Dendritic cell treated with granulocyte-macrophage colony-stimulating factor and Interleukin-4, amounts not matched to agents 40 ng/mL and 50 ng/mL, for 4 days (primary cell): ENCODE measurements around the gene THEM5.
"Not testable (repeated sequence)": the region's sequence is repeated elsewhere in the genome, so short reads cannot be mapped to it uniquely, and the experiment has no call there.

Source experiments
- H3K27ac Mint-ChIP-seq: one replicate; pipeline ENCODE4 v1.8.0; 2022; ENCODE audit warnings: mild to moderate bottlenecking, mixed read lengths
- H3K27me3 Mint-ChIP-seq: one replicate; pipeline ENCODE4 v1.8.0; 2022; ENCODE audit warnings: mild to moderate bottlenecking, mixed read lengths
- H3K36me3 Mint-ChIP-seq: one replicate; pipeline ENCODE4 v1.8.0; 2022; ENCODE audit warnings: low read depth, mixed read lengths
- H3K4me1 Mint-ChIP-seq: one replicate; pipeline ENCODE4 v1.8.0; 2022; ENCODE audit warnings: low read depth, mixed read lengths
- H3K4me3 Mint-ChIP-seq: one replicate; pipeline ENCODE4 v1.8.0; 2022; ENCODE audit warnings: mild to moderate bottlenecking, moderate library complexity, mixed read lengths
- H3K9me3 Mint-ChIP-seq: one replicate; pipeline ENCODE4 v1.8.0; 2022; ENCODE audit warnings: mixed read lengths
- intact Hi-C: fragments of 100-400 bp; cut with micrococcal nuclease; formaldehyde crosslinking; loops from one replicate; pipeline ENCODE4 v1.15.0; 2022

THEM5 gene

GRCh38 chr1:151882918-151883317, 29.4 kb upstream of the THEM5 start:
- H3K27ac Mint-ChIP-seq, H3K9me3 Mint-ChIP-seq, H3K4me1 Mint-ChIP-seq, H3K4me3 Mint-ChIP-seq, H3K27me3 Mint-ChIP-seq, intact Hi-C loops: not testable (repeated sequence)
- H3K36me3 Mint-ChIP-seq = peaks cover 13% of the 10 kb centered on the region

- intact Hi-C loops = no loop called here
- Mint-ChIP-seq H3K4me1 (no peaks in the 10 kb centered on the region), H3K4me3 (no peak overlapping the region), H3K27me3 (no peaks in the 10 kb centered on the region), H3K36me3 (peaks cover 13% of the 10 kb centered on the region), H3K27ac (no peak overlapping the region), H3K9me3 (peaks cover 9% of the 10 kb centered on the region)
Measured at GRCh38 chr1:151882466-151882865, 29.0 kb upstream of the THEM5 start.

DNA sequence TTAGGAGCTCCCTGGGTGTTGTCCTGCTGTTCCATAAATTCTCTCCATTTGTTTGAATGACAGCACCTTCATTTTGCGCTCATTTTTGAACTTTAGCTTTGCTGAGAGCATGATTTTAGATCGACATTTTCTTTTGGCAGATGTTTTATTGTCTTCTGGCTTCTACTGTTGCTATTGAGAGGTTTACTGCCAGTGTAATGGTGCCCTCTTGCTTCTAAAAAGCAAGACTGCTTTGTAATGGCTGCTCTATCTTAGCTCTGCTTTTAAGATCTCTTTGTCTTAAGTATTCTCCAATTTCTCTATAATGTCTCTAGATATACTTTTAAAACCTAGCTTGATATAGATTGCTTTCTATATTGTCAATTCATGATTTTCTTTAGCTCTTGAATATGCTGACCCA, 28.0 kb upstream of the THEM5 start:
- no peaks in the 10 kb centered on the region for H3K4me1 Mint-ChIP-seq
- H3K9me3 Mint-ChIP-seq = peaks cover 9% of the 10 kb centered on the region
- no peak overlapping the region for H3K4me3 Mint-ChIP-seq
- H3K27me3 Mint-ChIP-seq = no peaks in the 10 kb centered on the region
- intact Hi-C loops = no loop called here
- no peak overlapping the region for H3K27ac Mint-ChIP-seq
- H3K36me3 Mint-ChIP-seq = peaks cover 7% of the 10 kb centered on the region

DNA sequence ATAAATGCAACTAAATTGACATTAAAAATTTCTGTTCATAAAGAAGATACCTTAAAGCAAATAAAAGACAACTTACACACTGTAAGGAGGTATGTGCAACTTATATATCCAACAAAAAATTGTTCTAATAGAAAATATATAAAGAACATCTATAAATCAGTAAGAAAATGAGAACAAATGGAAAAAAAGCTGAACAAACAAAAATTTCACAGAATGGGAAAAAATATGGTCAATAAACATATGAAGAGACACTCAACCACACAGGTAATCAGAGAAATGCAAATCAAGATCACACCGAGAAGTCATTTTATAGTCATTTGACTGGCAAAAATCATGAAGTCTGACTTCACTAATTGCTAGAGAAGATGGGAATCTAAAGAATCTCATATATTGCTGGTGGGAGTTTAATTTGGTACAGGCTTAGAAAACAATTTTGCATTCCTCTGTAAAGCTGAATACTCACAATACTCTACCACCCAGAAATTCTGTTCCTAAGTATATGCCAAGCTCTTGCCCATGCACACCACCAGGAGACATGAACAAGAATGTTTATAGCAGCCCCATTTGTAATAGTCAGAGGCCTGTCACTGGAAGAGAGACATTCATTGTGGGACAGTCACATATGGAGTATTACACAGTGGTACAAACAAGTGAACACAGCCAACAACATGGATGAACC, 22.0 kb upstream of the THEM5 start:
- Mint-ChIP-seq H3K27ac (no peak overlapping the region), H3K4me3 (no peak overlapping the region), H3K4me1 (peaks cover 9% of the 10 kb centered on the region), H3K36me3 (peaks cover 10% of the 10 kb centered on the region), H3K9me3 (no peaks in the 10 kb centered on the region), H3K27me3 (no peaks in the 10 kb centered on the region)
- intact Hi-C loops = no loop called here

DNA sequence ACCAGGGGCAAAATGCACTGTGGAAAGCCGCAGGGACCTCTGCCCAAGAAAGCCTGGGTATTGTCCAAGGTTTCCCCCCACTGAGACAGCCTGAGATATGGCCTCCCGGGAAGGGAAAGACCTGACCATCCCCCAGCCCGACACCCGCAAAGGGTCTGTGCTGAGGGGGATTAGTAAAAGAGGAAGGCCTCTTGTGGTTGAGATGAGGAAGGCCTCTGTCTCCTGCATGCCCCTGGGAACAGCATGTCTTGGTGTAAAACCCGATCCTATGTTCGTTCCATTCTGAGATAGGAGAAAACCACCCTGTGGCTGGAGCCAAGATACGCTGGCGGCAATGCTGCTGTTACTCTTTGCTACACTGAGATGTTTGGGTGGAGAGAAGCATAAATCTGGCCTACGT, 19.3 kb upstream of the THEM5 start:
- H3K9me3 Mint-ChIP-seq, intact Hi-C loops, H3K4me3 Mint-ChIP-seq, H3K36me3 Mint-ChIP-seq, H3K27me3 Mint-ChIP-seq: not testable (repeated sequence)
- H3K4me1 Mint-ChIP-seq = peaks cover 17% of the 10 kb centered on the region
- H3K27ac Mint-ChIP-seq = peak overlapping the region; percentile 1

DNA sequence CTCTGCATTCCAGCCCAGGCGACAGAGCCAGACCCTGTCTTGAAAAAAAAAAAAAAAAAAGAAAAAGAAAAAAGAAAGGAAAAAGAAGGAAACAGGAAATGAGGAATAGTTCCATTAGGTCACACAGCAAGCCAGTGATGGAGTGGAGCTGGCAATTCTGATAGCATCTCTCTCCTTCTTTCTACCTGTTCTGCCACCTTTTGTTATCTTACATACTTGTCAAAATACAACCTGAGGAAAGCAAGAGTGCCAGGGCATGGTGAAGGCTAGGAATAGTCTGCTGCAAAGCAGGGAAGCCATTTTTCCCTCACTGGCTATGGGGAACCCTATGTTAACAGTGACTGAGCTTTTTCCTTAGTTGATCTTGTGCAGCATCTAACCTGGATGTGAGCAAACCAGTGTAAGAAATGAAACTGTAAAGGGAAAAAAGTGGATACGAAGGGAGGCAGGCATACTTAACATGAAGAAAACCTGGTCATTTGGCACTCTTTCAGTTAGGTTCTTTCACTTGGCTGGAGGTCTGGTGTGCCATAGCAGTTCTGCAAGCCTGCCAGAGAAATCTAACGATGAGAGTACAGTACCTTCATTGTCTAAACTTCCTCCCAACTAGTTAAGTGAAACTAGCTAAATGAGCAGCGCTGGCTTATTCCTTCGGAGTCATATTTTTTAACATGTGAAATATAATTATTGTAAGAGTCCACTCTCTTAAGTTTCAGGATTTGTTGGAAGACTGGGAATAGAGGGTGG, 17.9 kb upstream of the THEM5 start:
- Mint-ChIP-seq H3K27ac (no peak overlapping the region), H3K27me3 (no peaks in the 10 kb centered on the region), H3K9me3 (no peaks in the 10 kb centered on the region), H3K36me3 (peaks cover 10% of the 10 kb centered on the region), H3K4me1 (peaks cover 25% of the 10 kb centered on the region), H3K4me3 (no peak overlapping the region)
- intact Hi-C loops = no loop called here

- Mint-ChIP-seq H3K4me3 (no peak overlapping the region), H3K27me3 (peaks cover 2% of the 10 kb centered on the region), H3K9me3 (no peaks in the 10 kb centered on the region), H3K27ac (peak overlapping the region; percentile 18), H3K36me3 (no peaks in the 10 kb centered on the region), H3K4me1 (peaks cover 29% of the 10 kb centered on the region)
- intact Hi-C loops = no loop called here
Measured at GRCh38 chr1:151868486-151868885, 15.0 kb upstream of the THEM5 start.

DNA sequence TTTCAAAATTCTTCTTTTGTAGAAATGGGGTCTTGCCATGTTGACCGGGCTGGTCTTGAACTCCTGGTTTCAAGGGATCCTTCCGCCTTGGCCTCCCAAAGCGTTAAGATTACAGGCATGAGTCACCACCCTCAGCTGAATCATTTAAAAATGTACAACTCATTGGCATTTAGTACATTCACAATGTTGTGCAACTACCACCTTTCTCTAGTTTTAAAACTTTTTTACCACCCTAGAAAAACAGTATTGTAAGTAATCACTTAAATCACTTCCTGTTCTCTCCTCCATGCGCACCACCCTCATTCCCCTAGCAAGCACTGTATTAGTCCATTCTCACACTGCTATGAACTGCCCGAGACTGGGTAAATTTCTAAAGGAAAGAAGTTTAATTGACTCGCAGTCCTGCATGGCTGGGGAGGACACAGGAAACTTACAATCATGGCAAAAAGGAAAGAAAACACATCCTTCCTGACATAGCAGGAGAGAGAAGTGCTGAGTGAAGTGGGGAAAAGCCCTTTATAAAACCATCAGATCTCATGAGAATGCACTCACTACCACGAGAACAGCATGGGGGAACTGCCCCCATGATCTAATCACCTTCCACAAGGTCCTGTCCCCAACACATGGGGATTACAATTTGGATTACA, 14.4 kb upstream of the THEM5 start:
- H3K27me3 Mint-ChIP-seq = peaks cover 2% of the 10 kb centered on the region
- no peak overlapping the region for H3K4me3 Mint-ChIP-seq
- intact Hi-C loops = no loop called here
- H3K27ac Mint-ChIP-seq = peak overlapping the region; percentile 18
- H3K4me1 Mint-ChIP-seq = peaks cover 25% of the 10 kb centered on the region
- H3K9me3 Mint-ChIP-seq = no peaks in the 10 kb centered on the region
- no peaks in the 10 kb centered on the region for H3K36me3 Mint-ChIP-seq

DNA sequence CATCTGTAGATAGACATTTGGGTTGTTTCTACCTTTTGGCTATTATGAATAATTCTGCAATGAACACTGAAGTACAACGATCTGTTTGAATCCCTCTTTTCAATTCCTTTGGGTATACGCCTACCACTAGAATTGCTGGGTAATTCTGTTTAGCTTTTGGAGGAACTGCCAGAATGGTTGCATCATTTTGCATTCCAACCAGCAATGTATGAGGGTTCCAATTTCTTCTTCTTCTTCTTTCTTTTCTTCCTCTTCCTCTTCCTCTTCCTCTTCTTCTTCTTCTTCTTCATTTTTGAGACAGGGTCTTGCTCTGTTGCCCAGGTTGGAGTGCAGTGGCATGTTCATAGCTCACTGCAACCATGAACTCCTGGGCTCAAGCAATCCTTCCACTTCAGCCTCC, 13.8 kb upstream of the THEM5 start:
- H3K4me3 Mint-ChIP-seq = no peak overlapping the region
- H3K4me1 Mint-ChIP-seq = peaks cover 27% of the 10 kb centered on the region
- no peaks in the 10 kb centered on the region for H3K9me3 Mint-ChIP-seq
- peaks cover 4% of the 10 kb centered on the region for H3K27me3 Mint-ChIP-seq
- H3K36me3 Mint-ChIP-seq = no peaks in the 10 kb centered on the region
- intact Hi-C loops = no loop called here
- peak overlapping the region; percentile 18 for H3K27ac Mint-ChIP-seq

GRCh38 chr1:151864411-151864810, 10.9 kb upstream of the THEM5 start:
- H3K36me3 Mint-ChIP-seq = no peaks in the 10 kb centered on the region
- intact Hi-C loops = no loop called here

DNA sequence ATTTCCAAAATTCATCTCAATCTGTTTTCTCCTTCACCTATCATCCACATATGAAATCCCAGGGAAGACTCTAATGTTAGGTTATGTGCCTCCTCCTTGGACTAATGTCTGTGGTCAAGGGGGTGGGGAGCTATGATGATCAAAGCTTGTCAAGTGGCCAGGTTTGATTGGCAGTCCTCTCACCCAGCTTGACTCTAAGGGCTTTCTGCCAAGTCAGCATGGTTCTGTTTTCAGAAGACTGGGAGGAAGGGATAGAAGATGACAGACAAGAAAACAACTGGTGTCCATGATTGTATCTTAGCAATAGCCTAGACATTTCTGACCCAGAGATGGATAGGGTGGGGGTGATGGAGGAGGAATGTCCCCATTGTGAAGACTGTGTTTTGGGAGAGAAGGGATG, 9.1 kb upstream of the THEM5 start:
- H3K36me3 Mint-ChIP-seq = no peaks in the 10 kb centered on the region
- no peaks in the 10 kb centered on the region for H3K9me3 Mint-ChIP-seq
- intact Hi-C loops = no loop called here
- peaks cover 8% of the 10 kb centered on the region for H3K27me3 Mint-ChIP-seq
- H3K27ac Mint-ChIP-seq = no peak overlapping the region
- no peak overlapping the region for H3K4me3 Mint-ChIP-seq
- H3K4me1 Mint-ChIP-seq = peaks cover 50% of the 10 kb centered on the region

More at GRCh38 chr1:151864411-151864810, 10.9 kb upstream of the THEM5 start:
- H3K9me3 Mint-ChIP-seq = no peaks in the 10 kb centered on the region
- H3K27ac Mint-ChIP-seq = no peak overlapping the region
- peaks cover 43% of the 10 kb centered on the region for H3K4me1 Mint-ChIP-seq
- no peak overlapping the region for H3K4me3 Mint-ChIP-seq
- peaks cover 8% of the 10 kb centered on the region for H3K27me3 Mint-ChIP-seq

GRCh38 chr1:151860504-151861187, 7.1 kb upstream of the THEM5 start:
- intact Hi-C loops = no loop called here
- no peaks in the 10 kb centered on the region for H3K36me3 Mint-ChIP-seq

GRCh38 chr1:151859891-151860293, 6.4 kb upstream of the THEM5 start:
- H3K4me1 Mint-ChIP-seq = peaks cover 61% of the 10 kb centered on the region
- intact Hi-C loops = no loop called here
- H3K36me3 Mint-ChIP-seq = no peaks in the 10 kb centered on the region
- no peaks in the 10 kb centered on the region for H3K9me3 Mint-ChIP-seq
- H3K4me3 Mint-ChIP-seq = no peak overlapping the region
- peaks cover 5% of the 10 kb centered on the region for H3K27me3 Mint-ChIP-seq
- no peak overlapping the region for H3K27ac Mint-ChIP-seq

More at GRCh38 chr1:151860504-151861187, 7.1 kb upstream of the THEM5 start:
- Mint-ChIP-seq H3K4me1 (peaks cover 59% of the 10 kb centered on the region), H3K9me3 (no peaks in the 10 kb centered on the region), H3K27me3 (peaks cover 8% of the 10 kb centered on the region), H3K27ac (no peak overlapping the region), H3K4me3 (no peak overlapping the region)
